Esophagus squamous epithelium (tissue), 4 donors: Measurements from ENCODE around the gene FTSJ3.
"Not testable (repeated sequence)": the region's sequence is repeated elsewhere in the genome, so short reads cannot be mapped to it uniquely, and the experiment has no call there.

ENCODE experiments used
- CTCF ChIP-seq, 6 experiments: fragments of 450-650 bp in 4 of 6; fragments of 200-600 bp in 2 of 6; sonication (generic) in 2 of 6; IDR thresholded peaks; one replicate each; pipeline ENCODE4 v1.5.1; 2016 to 2019; ENCODE audit warnings: antibody characterized with exemption in 6 of 6, mild to moderate bottlenecking in 4 of 6, moderate library complexity in 4 of 6
- POLR2A ChIP-seq, 4 donors: fragments of 450-650 bp; IDR thresholded peaks; one replicate each; pipeline ENCODE4 v1.6.1; 2017; ENCODE audit warnings: antibody characterized with exemption in 4 of 4, mild to moderate bottlenecking in 4 of 4, moderate library complexity in 3 of 4

- TF ChIP-seq CTCF, POLR2A (IDR thresholded peaks at IDR 0.05): not testable (repeated sequence)
Observed at GRCh38 chr17:63843387-63843888, 16.0 kb upstream of the FTSJ3 start.
